ENCODE data around the gene HACD1. TPM values are rescaled to one million over a fixed set of nuclear protein-coding genes. Genes with fewer than 3 reads are reported as not detected.

Gene HACD1
- total RNA-seq, 2 donors from 2014 or later, result 12.1 to 35.3 TPM

- WGBS, result 78% methylated on average over 2 of the region's 2 CpGs
Measured at GRCh38 chr10:17578603-17579002, 38.6 kb downstream of the HACD1 start.

GRCh38 chr10:17576768-17577167, 40.4 kb downstream of the HACD1 start:
- no peak for DNase-seq (ENCODE audit: low spot score)
- Histone ChIP-seq H3K4me3 (no peak overlapping the region), H3K36me3 (no peaks in the 10 kb centered on the region), H3K4me1 (replicated peaks) (no peaks in the 10 kb centered on the region), H3K27me3 (replicated peaks; ENCODE audit: insufficient read depth) (no peaks in the 10 kb centered on the region), H3K27ac (no peak overlapping the region), H3K9me3 (no peaks in the 10 kb centered on the region)
- TF ChIP-seq POLR2AphosphoS5 (IDR thresholded peaks at IDR 0.05) (no peak), POLR2A (IDR thresholded peaks at IDR 0.05) (no peak)
- TF ChIP-seq, protein P1, sequence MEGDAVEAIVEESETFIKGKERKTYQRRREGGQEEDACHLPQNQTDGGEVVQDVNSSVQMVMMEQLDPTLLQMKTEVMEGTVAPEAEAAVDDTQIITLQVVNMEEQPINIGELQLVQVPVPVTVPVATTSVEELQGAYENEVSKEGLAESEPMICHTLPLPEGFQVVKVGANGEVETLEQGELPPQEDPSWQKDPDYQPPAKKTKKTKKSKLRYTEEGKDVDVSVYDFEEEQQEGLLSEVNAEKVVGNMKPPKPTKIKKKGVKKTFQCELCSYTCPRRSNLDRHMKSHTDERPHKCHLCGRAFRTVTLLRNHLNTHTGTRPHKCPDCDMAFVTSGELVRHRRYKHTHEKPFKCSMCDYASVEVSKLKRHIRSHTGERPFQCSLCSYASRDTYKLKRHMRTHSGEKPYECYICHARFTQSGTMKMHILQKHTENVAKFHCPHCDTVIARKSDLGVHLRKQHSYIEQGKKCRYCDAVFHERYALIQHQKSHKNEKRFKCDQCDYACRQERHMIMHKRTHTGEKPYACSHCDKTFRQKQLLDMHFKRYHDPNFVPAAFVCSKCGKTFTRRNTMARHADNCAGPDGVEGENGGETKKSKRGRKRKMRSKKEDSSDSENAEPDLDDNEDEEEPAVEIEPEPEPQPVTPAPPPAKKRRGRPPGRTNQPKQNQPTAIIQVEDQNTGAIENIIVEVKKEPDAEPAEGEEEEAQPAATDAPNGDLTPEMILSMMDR (IDR thresholded peaks at IDR 0.05), result no peak
- intact Hi-C loops (cut with DNase I), result no loop called here
- WGBS, result 51% methylated on average over 3 of the region's 3 CpGs

More at GRCh38 chr10:17578603-17579002, 38.6 kb downstream of the HACD1 start:
- H3K4me3 ChIP-seq, result no peak overlapping the region
- intact Hi-C loops (cut with DNase I), result no loop called here
- no peaks in the 10 kb centered on the region for H3K27me3 ChIP-seq (replicated peaks; ENCODE audit: insufficient read depth)
- DNase-seq (ENCODE audit: low spot score), result no peak
- H3K4me1 ChIP-seq (replicated peaks), result no peaks in the 10 kb centered on the region
- TF ChIP-seq, protein P1 (IDR thresholded peaks at IDR 0.05), result no peak
- no peak for TF ChIP-seq POLR2AphosphoS5 (IDR thresholded peaks at IDR 0.05)
- TF ChIP-seq POLR2A (IDR thresholded peaks at IDR 0.05), result no peak
- no peak overlapping the region for H3K27ac ChIP-seq
- no peaks in the 10 kb centered on the region for H3K9me3 ChIP-seq
- H3K36me3 ChIP-seq, result no peaks in the 10 kb centered on the region

GRCh38 chr10:17564911-17565310, 52.3 kb downstream of the HACD1 start:
- no peak for DNase-seq (ENCODE audit: low spot score)
- no peak overlapping the region for H3K27ac ChIP-seq
- H3K4me1 ChIP-seq (replicated peaks), result no peaks in the 10 kb centered on the region
- H3K27me3 ChIP-seq (replicated peaks; ENCODE audit: insufficient read depth), result no peaks in the 10 kb centered on the region
- WGBS, result 97% methylated on average over 3 of the region's 3 CpGs
- TF ChIP-seq POLR2A (IDR thresholded peaks at IDR 0.05), result no peak
- TF ChIP-seq, protein P1 (IDR thresholded peaks at IDR 0.05), result no peak
- TF ChIP-seq POLR2AphosphoS5 (IDR thresholded peaks at IDR 0.05), result no peak
- intact Hi-C loops (cut with DNase I), result no loop called here
- no peak overlapping the region for H3K4me3 ChIP-seq
- no peaks in the 10 kb centered on the region for H3K36me3 ChIP-seq
- H3K9me3 ChIP-seq, result no peaks in the 10 kb centered on the region

DNA sequence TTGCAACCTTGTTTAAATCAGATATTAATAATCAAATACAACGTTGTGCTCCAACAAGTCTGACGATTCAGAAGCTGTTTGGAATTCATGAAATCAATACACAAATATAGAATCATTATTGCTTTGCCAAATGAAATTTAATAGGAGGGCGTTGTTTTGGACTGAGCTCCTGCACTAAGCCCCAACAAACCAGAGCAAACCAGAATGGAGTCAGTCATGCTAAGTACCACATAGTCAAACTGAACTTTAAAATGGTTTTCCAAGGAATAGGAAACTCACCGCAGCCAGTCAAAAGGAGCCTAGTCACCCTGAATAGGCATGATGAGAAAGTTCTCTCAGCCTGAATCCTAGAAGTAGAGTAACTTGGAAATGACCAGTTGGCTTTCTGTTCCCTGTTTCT, 53.7 kb downstream of the HACD1 start:
- no peaks in the 10 kb centered on the region for H3K4me1 ChIP-seq (replicated peaks)
- intact Hi-C loops (cut with DNase I), result no loop called here

DNA sequence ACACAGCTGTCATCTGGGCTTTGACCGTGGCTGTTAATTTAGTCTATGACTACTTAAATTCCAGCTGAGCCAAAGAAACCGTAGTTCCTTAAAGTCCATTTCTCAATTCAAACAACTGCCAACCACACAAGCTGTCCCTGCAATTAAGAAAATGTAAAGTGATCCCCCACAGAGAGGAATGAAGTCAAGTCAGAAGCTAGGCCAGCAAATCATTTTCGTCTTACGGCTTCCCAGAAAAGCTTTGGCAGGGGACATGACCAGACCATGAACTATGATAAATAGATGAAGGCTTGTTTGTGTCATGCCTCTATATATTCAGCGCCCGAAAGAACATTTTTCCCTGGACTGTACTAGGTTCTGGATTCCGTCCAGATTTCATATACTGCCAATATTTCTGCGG, 54.6 kb downstream of the HACD1 start:
- 13% methylated on average over 8 of the region's 8 CpGs for WGBS
- Histone ChIP-seq H3K27ac (no peak overlapping the region), H3K36me3 (no peaks in the 10 kb centered on the region), H3K4me3 (no peak overlapping the region), H3K4me1 (replicated peaks) (no peaks in the 10 kb centered on the region), H3K27me3 (replicated peaks; ENCODE audit: insufficient read depth) (no peaks in the 10 kb centered on the region), H3K9me3 (no peaks in the 10 kb centered on the region)
- DNase-seq (ENCODE audit: low spot score), result peak; percentile 19
- intact Hi-C loops (cut with DNase I), result no loop called here
- TF ChIP-seq, protein P1 (IDR thresholded peaks at IDR 0.05), result no peak
- TF ChIP-seq POLR2A (IDR thresholded peaks at IDR 0.05) (no peak), POLR2AphosphoS5 (IDR thresholded peaks at IDR 0.05) (peak; percentile 50)

More for the DNA sequence above, 53.7 kb downstream of the HACD1 start:
- Histone ChIP-seq H3K9me3 (no peaks in the 10 kb centered on the region), H3K27me3 (replicated peaks; ENCODE audit: insufficient read depth) (no peaks in the 10 kb centered on the region), H3K27ac (no peak overlapping the region), H3K4me3 (no peak overlapping the region), H3K36me3 (no peaks in the 10 kb centered on the region)
- TF ChIP-seq POLR2AphosphoS5 (IDR thresholded peaks at IDR 0.05) (no peak), POLR2A (IDR thresholded peaks at IDR 0.05) (no peak)
- TF ChIP-seq, protein P1 (IDR thresholded peaks at IDR 0.05), result no peak
- DNase-seq (ENCODE audit: low spot score), result no peak
- WGBS, result 47% methylated on average over 4 of the region's 4 CpGs

Data from prostate gland (tissue), 2 donors.